Chondrocyte (in vitro differentiated cells): ENCODE data around the gene KCNK17. TPM values are rescaled to one million over a fixed set of nuclear protein-coding genes. Genes with fewer than 3 reads are reported as not detected.

ENCODE experiments used
- DNase-seq: peaks from one replicate; pipeline ENCODE4 v3.0.0; 2021; ENCODE audit warnings: mixed read lengths, low spot score
- H3K27ac Mint-ChIP-seq: one replicate; pipeline ENCODE4 v1.8.0; 2021; ENCODE audit warnings: mild to moderate bottlenecking, moderate library complexity, mixed read lengths; ENCODE audit not compliant: unreplicated experiment
- H3K27me3 Mint-ChIP-seq: 2 replicates; pipeline ENCODE4 v1.8.0; 2021; ENCODE audit warnings: low read depth, mixed read lengths
- H3K36me3 Mint-ChIP-seq: 2 replicates; pipeline ENCODE4 v1.8.0; 2021; ENCODE audit warnings: low read depth, mixed read lengths
- H3K4me1 Mint-ChIP-seq: 2 replicates; pipeline ENCODE4 v1.8.0; 2021; ENCODE audit warnings: low read depth, mild to moderate bottlenecking, mixed read lengths
- H3K4me3 Mint-ChIP-seq: one replicate; pipeline ENCODE4 v1.8.0; 2021; ENCODE audit warnings: mild to moderate bottlenecking, moderate library complexity, mixed read lengths; ENCODE audit not compliant: unreplicated experiment
- H3K9me3 Mint-ChIP-seq: 2 replicates; pipeline ENCODE4 v1.8.0; 2021; ENCODE audit warnings: low read depth, mixed read lengths
- total RNA-seq: library from RNA; stranded (reverse); gene quantifications from 3 replicates; pipeline ENCODE4 v1.2.1, GENCODE V29; 2021
- TF ChIP-seq, protein P1 (sequence below): fragments of 200-600 bp; sonication (generic); IDR thresholded peaks from 2 replicates; pipeline ENCODE4 v1.5.0; 2021; ENCODE audit warnings: antibody characterized with exemption, mild to moderate bottlenecking, moderate library complexity

Gene KCNK17
- total RNA-seq, 1 donor from 2014 or later, result not detected

- no peak overlapping the region for H3K4me3 Mint-ChIP-seq
- H3K36me3 Mint-ChIP-seq, result no peaks in the 10 kb centered on the region
- H3K27me3 Mint-ChIP-seq, result peaks cover 15% of the 10 kb centered on the region
- H3K4me1 Mint-ChIP-seq, result no peaks in the 10 kb centered on the region
- no peak overlapping the region for H3K27ac Mint-ChIP-seq
- H3K9me3 Mint-ChIP-seq, result no peaks in the 10 kb centered on the region
- DNase-seq, result no peak
- TF ChIP-seq, protein P1, sequence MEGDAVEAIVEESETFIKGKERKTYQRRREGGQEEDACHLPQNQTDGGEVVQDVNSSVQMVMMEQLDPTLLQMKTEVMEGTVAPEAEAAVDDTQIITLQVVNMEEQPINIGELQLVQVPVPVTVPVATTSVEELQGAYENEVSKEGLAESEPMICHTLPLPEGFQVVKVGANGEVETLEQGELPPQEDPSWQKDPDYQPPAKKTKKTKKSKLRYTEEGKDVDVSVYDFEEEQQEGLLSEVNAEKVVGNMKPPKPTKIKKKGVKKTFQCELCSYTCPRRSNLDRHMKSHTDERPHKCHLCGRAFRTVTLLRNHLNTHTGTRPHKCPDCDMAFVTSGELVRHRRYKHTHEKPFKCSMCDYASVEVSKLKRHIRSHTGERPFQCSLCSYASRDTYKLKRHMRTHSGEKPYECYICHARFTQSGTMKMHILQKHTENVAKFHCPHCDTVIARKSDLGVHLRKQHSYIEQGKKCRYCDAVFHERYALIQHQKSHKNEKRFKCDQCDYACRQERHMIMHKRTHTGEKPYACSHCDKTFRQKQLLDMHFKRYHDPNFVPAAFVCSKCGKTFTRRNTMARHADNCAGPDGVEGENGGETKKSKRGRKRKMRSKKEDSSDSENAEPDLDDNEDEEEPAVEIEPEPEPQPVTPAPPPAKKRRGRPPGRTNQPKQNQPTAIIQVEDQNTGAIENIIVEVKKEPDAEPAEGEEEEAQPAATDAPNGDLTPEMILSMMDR, result no peak
These were observed 47.4 kb downstream of the KCNK17 start for GRCh38 chr6:39266782-39267355.

GRCh38 chr6:39266375-39266774, 47.8 kb downstream of the KCNK17 start:
- no peaks in the 10 kb centered on the region for H3K36me3 Mint-ChIP-seq
- no peaks in the 10 kb centered on the region for H3K9me3 Mint-ChIP-seq
- DNase-seq, result no peak
- peaks cover 15% of the 10 kb centered on the region for H3K27me3 Mint-ChIP-seq
- no peaks in the 10 kb centered on the region for H3K4me1 Mint-ChIP-seq
- H3K4me3 Mint-ChIP-seq, result no peak overlapping the region
- H3K27ac Mint-ChIP-seq, result no peak overlapping the region
- TF ChIP-seq, protein P1, result no peak

DNA sequence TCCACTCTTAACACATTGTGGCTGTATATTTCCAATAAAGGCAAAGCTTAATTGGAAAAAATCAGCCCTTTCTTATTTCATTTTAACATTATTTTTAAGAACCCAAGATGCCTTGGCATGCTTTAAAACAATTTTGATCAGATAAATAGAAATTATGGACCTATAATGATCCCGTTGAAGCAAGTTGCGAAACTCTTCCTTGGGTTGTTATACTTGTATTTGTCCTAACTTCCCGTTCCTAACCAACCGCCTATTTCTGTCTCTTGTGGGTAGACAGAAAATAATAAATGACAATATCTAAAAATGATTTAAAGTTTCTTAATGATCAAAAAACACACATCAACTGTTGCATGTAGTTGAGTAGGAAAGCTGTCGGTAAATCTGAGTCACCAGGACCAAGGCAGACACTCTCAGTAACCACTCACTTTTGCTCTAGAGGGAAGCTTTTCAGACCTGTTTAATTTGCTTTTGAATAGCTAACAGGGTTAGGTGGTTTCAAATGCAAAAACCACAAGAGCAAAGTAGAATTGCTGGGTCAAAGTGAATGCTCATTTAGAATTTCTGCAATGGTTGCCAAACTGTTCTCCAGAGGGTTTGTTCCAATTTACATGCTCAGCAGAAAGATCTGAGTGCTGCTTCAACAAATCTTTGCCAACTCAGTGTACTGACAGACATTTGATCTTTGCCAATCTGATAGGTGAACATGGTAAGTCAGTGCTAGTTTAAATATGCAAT, 50.7 kb downstream of the KCNK17 start:
- no peaks in the 10 kb centered on the region for H3K9me3 Mint-ChIP-seq
- H3K27ac Mint-ChIP-seq, result no peak overlapping the region
- peaks cover 24% of the 10 kb centered on the region for H3K27me3 Mint-ChIP-seq
- TF ChIP-seq, protein P1, result no peak
- DNase-seq, result no peak
- no peak overlapping the region for H3K4me3 Mint-ChIP-seq
- H3K4me1 Mint-ChIP-seq, result no peaks in the 10 kb centered on the region
- H3K36me3 Mint-ChIP-seq, result no peaks in the 10 kb centered on the region

DNA sequence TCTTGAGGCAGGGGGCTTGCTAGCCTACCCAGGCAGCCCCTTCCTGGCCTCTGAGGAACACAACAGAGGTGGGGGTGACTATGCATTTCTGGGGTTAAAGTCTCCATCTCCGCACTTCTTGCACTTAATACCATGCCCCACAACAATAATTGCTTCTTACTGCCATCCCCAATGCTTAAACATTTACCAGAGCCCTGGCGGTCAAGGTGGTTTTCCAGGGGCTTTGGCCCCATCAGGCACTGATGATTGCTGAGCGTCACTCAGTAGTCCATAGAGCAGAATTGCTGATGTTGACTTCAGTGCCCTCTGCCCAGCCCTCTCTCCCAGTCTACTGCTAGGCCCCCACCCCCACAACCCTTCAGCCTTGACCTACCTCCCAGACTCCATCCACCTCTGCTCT, 52.5 kb downstream of the KCNK17 start:
- Mint-ChIP-seq H3K27me3 (peaks cover 16% of the 10 kb centered on the region), H3K27ac (no peak overlapping the region), H3K4me3 (no peak overlapping the region), H3K36me3 (no peaks in the 10 kb centered on the region), H3K9me3 (no peaks in the 10 kb centered on the region), H3K4me1 (no peaks in the 10 kb centered on the region)
- no peak for DNase-seq
- TF ChIP-seq, protein P1, result no peak

GRCh38 chr6:39260953-39261352, 53.3 kb downstream of the KCNK17 start:
- Mint-ChIP-seq H3K36me3 (no peaks in the 10 kb centered on the region), H3K4me3 (no peak overlapping the region), H3K27me3 (peaks cover 20% of the 10 kb centered on the region), H3K4me1 (no peaks in the 10 kb centered on the region), H3K27ac (no peak overlapping the region), H3K9me3 (no peaks in the 10 kb centered on the region)
- TF ChIP-seq, protein P1, result no peak
- DNase-seq, result no peak
